SK-N-SH treated with all-trans-retinoic acid at 6 μM for 48 hours (cell line): ENCODE measurements around the gene SAMMSON.

ENCODE experiments used
- SNAI2 ChIP-seq: fragments of 250-450 bp; sonication (Bioruptor Pico); IDR thresholded peaks from 2 replicates; pipeline ENCODE4 v1.5.0; 2020; ENCODE audit warnings: mild to moderate bottlenecking, moderate library complexity
- TF ChIP-seq, protein P1 (sequence below): fragments of 250-450 bp; sonication (Bioruptor Pico); IDR thresholded peaks from 2 replicates; pipeline ENCODE4 v1.8.0; 2021; ENCODE audit warnings: low read depth, mild to moderate bottlenecking, moderate library complexity, borderline replicate concordance

DNA sequence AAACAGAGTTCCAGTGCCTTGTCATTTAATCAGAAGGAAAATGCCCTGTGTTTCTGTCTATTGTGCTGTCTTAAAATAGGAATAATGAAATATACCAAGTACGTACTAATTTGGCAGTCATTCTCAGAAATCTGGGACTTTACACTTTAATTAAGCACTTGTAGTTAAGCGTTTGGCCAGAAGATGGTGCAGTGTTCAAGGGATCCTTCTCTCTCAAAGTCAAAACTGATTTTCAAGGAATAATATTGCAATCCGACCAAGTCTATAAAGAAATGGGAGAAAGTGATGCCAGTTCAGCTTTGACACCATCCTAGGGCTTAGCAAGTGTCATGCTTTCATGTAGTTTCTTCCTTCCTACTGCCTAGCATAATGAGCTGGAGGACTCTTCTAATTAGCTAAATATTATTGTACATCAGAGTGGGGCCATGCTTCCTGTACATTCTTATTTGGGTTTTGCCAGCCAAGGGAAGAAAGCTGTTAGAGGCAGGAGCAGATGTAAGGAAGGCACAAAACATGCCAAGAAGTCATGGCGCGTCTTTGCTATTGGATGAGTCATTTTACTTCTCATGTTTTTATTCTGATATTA lies 64.8 kb downstream of the SAMMSON start:
- no peak for TF ChIP-seq SNAI2 (CRISPR knock-in tag)
- TF ChIP-seq, protein P1, sequence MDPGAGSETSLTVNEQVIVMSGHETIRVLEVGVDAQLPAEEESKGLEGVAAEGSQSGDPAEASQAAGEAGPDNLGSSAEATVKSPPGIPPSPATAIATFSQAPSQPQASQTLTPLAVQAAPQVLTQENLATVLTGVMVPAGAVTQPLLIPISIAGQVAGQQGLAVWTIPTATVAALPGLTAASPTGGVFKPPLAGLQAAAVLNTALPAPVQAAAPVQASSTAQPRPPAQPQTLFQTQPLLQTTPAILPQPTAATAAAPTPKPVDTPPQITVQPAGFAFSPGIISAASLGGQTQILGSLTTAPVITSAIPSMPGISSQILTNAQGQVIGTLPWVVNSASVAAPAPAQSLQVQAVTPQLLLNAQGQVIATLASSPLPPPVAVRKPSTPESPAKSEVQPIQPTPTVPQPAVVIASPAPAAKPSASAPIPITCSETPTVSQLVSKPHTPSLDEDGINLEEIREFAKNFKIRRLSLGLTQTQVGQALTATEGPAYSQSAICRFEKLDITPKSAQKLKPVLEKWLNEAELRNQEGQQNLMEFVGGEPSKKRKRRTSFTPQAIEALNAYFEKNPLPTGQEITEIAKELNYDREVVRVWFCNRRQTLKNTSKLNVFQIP (CRISPR knock-in tag): no peak
